NCI-H524 treated with DMSO at 0.1 percent for 48 hours (cell line): Measurements from ENCODE around the gene ANXA7.
"Not testable (repeated sequence)": the region's sequence is repeated elsewhere in the genome, so short reads cannot be mapped to it uniquely, and the experiment has no call there.

Experiments used
- DNase-seq: peaks from one replicate; lab custom pipeline; 2025; lab: John Stamatoyannopoulos, UW

Gene ANXA7

DNA sequence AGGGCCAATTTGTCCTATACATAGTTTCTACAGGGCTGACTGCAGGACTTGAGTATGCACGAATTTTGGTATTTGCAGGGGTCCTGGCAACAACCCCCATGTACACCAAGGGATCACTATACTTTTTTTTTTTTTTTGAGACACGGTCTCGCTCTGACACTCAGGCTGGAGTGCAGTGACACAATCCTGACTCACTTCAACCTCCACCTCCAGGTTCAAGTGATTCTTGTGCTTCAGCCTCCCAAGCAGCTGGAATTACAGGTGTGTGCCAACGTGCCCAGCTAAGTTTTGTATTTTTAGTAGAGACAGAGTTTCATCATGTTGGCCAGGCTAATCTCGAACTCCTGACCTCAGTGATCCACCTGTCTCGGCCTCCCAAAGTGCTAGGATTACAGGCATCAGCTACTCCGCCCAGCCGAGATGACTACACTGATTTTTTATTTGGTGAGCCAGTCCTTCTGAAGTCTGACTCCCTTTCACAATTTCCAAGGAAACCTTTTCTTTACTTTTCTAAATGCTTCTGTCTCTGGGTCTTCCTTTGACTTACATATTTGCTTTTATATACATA is 75.0 kb downstream of the ANXA7 start:
- DNase-seq = no peak

DNA sequence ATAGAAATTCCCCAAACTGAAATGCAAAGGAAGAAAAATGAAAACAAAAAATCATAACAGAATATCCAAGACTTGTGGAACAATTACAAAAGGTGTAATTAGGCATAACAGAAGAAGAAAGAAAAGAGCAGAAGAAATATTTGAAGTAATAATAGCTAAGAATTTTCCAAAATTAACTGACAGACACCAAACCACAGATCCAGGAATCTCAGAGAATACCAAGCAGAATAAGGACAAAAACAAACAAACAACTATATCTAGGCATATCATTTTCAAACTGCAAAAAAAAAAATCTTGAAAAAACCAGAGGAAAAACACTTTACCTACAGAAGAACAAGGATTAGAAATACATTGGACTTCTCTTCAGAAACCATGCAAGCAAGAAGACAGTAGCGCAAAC is 80.7 kb downstream of the ANXA7 start:
- no peak for DNase-seq

DNA sequence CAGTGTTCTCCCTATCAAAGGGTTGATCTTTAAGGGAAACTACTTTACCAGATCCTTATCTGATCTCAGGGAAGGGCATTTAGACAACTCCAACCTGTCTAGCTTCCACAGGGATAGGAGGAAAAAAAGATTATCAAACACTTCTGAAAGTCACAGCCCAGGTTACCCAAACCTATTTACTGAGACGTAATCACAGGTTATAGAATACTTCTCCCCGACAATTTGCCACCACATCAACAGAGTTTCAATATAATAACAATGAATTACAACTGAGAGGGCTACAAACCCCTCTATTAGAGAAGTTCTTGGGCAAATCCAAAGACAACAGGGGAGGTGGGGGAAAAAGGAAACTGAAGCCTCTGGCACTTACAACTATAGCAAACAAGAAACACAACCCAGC is 81.5 kb downstream of the ANXA7 start:
- DNase-seq = no peak

DNA sequence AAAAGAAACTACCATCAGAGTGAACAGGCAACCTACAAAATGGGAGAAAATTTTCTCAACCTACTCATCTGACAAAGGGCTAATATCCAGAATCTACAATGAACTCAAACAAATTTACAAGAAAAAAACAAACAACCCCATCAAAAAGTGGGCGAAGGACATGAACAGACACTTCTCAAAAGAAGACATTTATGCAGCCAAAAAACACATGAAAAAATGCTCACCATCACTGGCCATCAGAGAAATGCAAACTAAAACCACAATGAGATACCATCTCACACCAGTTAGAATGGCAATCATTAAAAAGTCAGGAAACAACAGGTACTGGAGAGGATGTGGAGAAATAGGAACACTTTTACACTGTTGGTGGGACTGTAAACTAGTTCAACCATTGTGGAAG is 85.3 kb downstream of the ANXA7 start:
- DNase-seq = not testable (repeated sequence)

DNA sequence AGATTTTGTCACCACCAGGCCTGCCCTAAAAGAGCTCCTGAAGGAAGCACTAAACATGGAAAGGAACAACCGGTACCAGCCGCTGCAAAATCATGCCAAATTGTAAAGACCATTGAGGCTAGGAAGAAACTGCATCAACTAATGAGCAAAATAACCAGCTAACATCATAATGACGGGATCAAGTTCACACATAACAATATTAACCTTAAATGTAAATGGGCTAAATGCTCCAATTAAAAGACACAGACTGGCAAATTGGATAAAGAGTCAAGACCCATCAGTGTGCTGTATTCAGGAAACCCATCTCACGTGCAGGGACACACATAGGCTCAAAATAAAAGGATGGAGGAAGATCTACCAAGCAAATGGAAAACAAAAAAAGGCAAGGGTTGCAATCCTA is 88.6 kb downstream of the ANXA7 start:
- not testable (repeated sequence) for DNase-seq
